ENCODE measurements around the gene MYH3.

The MYH3 gene

GRCh38 chr17:10649602-10650001 is 7.5 kb downstream of the MYH3 start:
- no peak for DNase-seq (ENCODE audit: low read depth in 4 of 4, low spot score in 1 of 4)

GRCh38 chr17:10648956-10649355 is 8.2 kb downstream of the MYH3 start:
- DNase-seq (ENCODE audit: low read depth in 4 of 4, low spot score in 1 of 4): no peak

- DNase-seq (ENCODE audit: low read depth in 4 of 4, low spot score in 1 of 4): no peak
Observed at GRCh38 chr17:10648381-10648780, 8.7 kb downstream of the MYH3 start.

GRCh38 chr17:10646392-10646990 is 10.6 kb downstream of the MYH3 start:
- DNase-seq (ENCODE audit: low read depth in 4 of 4, low spot score in 1 of 4): peak; percentile 61 to 77 (median 68)

- no peak for DNase-seq (ENCODE audit: low read depth in 4 of 4, low spot score in 1 of 4)
Observed at GRCh38 chr17:10640475-10640874, 16.6 kb downstream of the MYH3 start.

GRCh38 chr17:10638151-10638550 is 19.0 kb downstream of the MYH3 start:
- DNase-seq (ENCODE audit: low read depth in 4 of 4, low spot score in 1 of 4): no peak

- no peak for DNase-seq (ENCODE audit: low read depth in 4 of 4, low spot score in 1 of 4)
Observed at GRCh38 chr17:10635290-10635689, 21.8 kb downstream of the MYH3 start.

- no peak for DNase-seq (ENCODE audit: low read depth in 4 of 4, low spot score in 1 of 4)
Observed at GRCh38 chr17:10633738-10634379, 23.2 kb downstream of the MYH3 start.

GRCh38 chr17:10631701-10632100 is 25.4 kb downstream of the MYH3 start:
- DNase-seq (ENCODE audit: low read depth in 4 of 4, low spot score in 1 of 4): no peak

- no peak for DNase-seq (ENCODE audit: low read depth in 4 of 4, low spot score in 1 of 4)
Observed at GRCh38 chr17:10631048-10631700, 25.9 kb downstream of the MYH3 start.

- no peak for DNase-seq (ENCODE audit: low read depth in 4 of 4, low spot score in 1 of 4)
Observed at GRCh38 chr17:10629706-10630105, 27.4 kb downstream of the MYH3 start.

GRCh38 chr17:10628756-10629155 is 28.4 kb downstream of the MYH3 start:
- DNase-seq (ENCODE audit: low read depth in 4 of 4, low spot score in 1 of 4): no peak

GRCh38 chr17:10626390-10626789 is 30.7 kb downstream of the MYH3 start:
- DNase-seq (ENCODE audit: low read depth in 4 of 4, low spot score in 1 of 4): no peak

- no peak for DNase-seq (ENCODE audit: low read depth in 4 of 4, low spot score in 1 of 4)
Observed at GRCh38 chr17:10624969-10625368, 32.1 kb downstream of the MYH3 start.

- no peak for DNase-seq (ENCODE audit: low read depth in 4 of 4, low spot score in 1 of 4)
Observed at GRCh38 chr17:10623737-10624338, 33.3 kb downstream of the MYH3 start.

- no peak for DNase-seq (ENCODE audit: low read depth in 4 of 4, low spot score in 1 of 4)
Observed at GRCh38 chr17:10622617-10623485, 34.3 kb downstream of the MYH3 start.

GRCh38 chr17:10621397-10621796 is 35.7 kb downstream of the MYH3 start:
- DNase-seq (ENCODE audit: low read depth in 4 of 4, low spot score in 1 of 4): no peak

- no peak for DNase-seq (ENCODE audit: low read depth in 4 of 4, low spot score in 1 of 4)
Observed at GRCh38 chr17:10620823-10621222, 36.3 kb downstream of the MYH3 start.

- peak; percentile 16 to 35 (median 32) for DNase-seq (ENCODE audit: low read depth in 4 of 4, low spot score in 1 of 4)
Observed at GRCh38 chr17:10618202-10618635, 38.9 kb downstream of the MYH3 start.

- DNase-seq (ENCODE audit: low read depth in 4 of 4, low spot score in 1 of 4): no peak
Observed at GRCh38 chr17:10617120-10617505, 40.0 kb downstream of the MYH3 start.

GRCh38 chr17:10616502-10617119 is 40.5 kb downstream of the MYH3 start:
- peak; percentile 50 to 68 (median 59) for DNase-seq (ENCODE audit: low read depth in 4 of 4, low spot score in 1 of 4)
